D721Med (cell line): ENCODE results near the gene ANGPT4.

Experiments
- DNase-seq: peaks from one replicate; pipeline ENCODE4 v3.0.0; 2011; ENCODE audit warnings: low spot score; ENCODE audit not compliant: insufficient read length
- FAIRE-seq: peaks from 2 replicates; lab custom pipeline; 2011; peaks lifted over from hg19 to GRCh38; lab: Jason Lieb, UNC
- CTCF ChIP-seq: IDR thresholded peaks from 2 replicates; pipeline ENCODE4 v1.5.1; 2012; ENCODE audit warnings: mild to moderate bottlenecking, control low read depth; ENCODE audit not compliant: insufficient read depth; ENCODE audit errors: missing control alignments

The ANGPT4 gene

GRCh38 chr20:940926-941325 is 24.8 kb upstream of the ANGPT4 start:
- TF ChIP-seq CTCF, result no peak
- no peak for FAIRE-seq
- no peak for DNase-seq

- DNase-seq (no peak), FAIRE-seq (no peak)
- TF ChIP-seq CTCF, result no peak
These were observed 23.5 kb upstream of the ANGPT4 start for GRCh38 chr20:939606-940005.

- FAIRE-seq, result no peak
- TF ChIP-seq CTCF, result no peak
- no peak for DNase-seq
These were observed 18.2 kb upstream of the ANGPT4 start for GRCh38 chr20:934186-934840.

GRCh38 chr20:933029-933428 is 16.9 kb upstream of the ANGPT4 start:
- FAIRE-seq (no peak), DNase-seq (no peak)
- no peak for TF ChIP-seq CTCF

- FAIRE-seq (no peak), DNase-seq (no peak)
- no peak for TF ChIP-seq CTCF
These were observed 15.3 kb upstream of the ANGPT4 start for GRCh38 chr20:931401-931800.

- FAIRE-seq (no peak), DNase-seq (no peak)
- no peak for TF ChIP-seq CTCF
These were observed 10.5 kb upstream of the ANGPT4 start for GRCh38 chr20:926670-927069.

- no peak for TF ChIP-seq CTCF
- FAIRE-seq (no peak), DNase-seq (no peak)
These were observed 9.4 kb upstream of the ANGPT4 start for GRCh38 chr20:925516-925915.
